ENCODE data around the gene CST4. TPM values are rescaled to one million over a fixed set of nuclear protein-coding genes. Genes with fewer than 3 reads are reported as not detected.

The CST4 gene
- total RNA-seq = 10.7 TPM in 1 of 2 replicates, not detected in the other

GRCh38 chr20:23688684-23689398 lies at the start of gene CST4:
Gene CST4 (minus strand): TSS chr20:23689038. CDS start chr20:23688969, 69 bp downstream.

DNA sequence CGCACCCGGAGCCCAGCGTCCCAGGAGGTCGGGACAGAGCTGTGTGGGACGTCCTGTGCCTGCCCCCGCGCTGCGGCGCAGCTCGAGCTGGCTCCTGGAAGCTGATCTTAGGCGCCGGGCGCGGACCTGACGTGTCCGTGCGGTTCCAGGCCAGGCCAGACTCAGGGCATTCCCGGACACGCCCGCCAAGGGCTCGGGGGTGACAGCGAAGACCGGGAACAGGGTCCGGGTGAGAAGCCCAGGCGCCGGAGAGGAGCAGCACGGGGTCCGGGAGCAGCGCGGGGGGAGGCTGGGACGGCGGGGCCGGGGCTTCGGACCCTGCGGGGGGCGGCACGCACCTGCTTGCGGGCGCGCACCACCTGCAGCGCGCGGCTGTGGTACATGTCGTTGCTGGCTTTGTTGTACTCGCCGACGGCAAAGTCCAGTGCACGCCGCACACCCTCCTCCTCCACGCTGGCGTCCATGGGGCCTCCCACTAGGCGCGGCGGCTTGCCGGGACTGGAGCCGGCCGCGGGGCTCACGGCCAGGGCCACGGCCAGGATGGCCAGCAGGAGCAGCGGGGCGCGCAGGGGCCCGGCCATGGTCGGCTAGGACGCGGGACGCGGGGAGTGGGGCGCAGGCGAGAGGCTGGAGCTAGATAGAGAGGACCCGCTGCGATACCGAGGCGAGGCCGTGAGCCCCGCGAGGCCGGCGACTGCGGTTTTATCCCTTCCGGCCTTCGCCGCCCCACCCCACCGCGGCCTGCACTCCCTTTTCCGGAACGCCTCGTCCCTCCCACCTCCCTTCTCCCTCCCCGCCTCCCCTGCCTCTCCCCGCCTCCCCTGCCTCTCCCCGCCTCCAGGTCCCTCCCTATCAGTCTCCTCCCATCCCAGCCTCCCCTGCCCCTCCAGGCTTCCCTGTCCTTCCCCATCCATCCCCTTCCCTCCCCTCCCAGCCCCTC lies 51.3 kb downstream of the CST4 start, which contains the start of gene CST3:
Gene CST3, minus strand, starts transcription at position 674 of the 940 bp plus-strand sequence. Its CDS starts 93 bp downstream, at position 581.

Small RNAs within 50 kb of the gene (small RNA-seq; reads per million reads assigned to genes)
- gene CST2P1 (ENCODE audit: low replicate concordance) = not detected

Other genes with a start within 250 kb of the CST4 start
- gene CSTL1, start 249.4 kb downstream of the CST4 start, total RNA-seq = not detected in 2 replicates
- not detected in 2 replicates for gene CST11, start 236.2 kb downstream of the CST4 start, total RNA-seq
- gene CST8, start 197.9 kb downstream of the CST4 start, total RNA-seq = not detected in 2 replicates
- not detected in 2 replicates for gene CST9L, start 120.6 kb downstream of the CST4 start, total RNA-seq
- not detected in 2 replicates for gene CST9, start 83.1 kb downstream of the CST4 start, total RNA-seq
- 191 and 236 TPM in 2 replicates for gene CST3, start 51.1 kb downstream of the CST4 start, total RNA-seq
- 2.0 and 75.0 TPM in 2 replicates for gene CST1, start 61.9 kb upstream of the CST4 start, total RNA-seq
- 0.57 TPM in 1 of 2 replicates, not detected in the other for gene CST2, start 137.7 kb upstream of the CST4 start, total RNA-seq
- gene CST5, start 190.7 kb upstream of the CST4 start, total RNA-seq = not detected in 2 replicates

Measured in placental pericyte (primary cell).